Measurements from ENCODE around the gene CNN2. TPM values are rescaled to one million over a fixed set of nuclear protein-coding genes. Genes with fewer than 3 reads are reported as not detected.

Gene CNN2
- total and polyA plus RNA-seq, 9 of the 15 experiments (the other 6 are each of a cell fraction or from before 2014, with no cell fraction given), result 12.1 to 174 (median 52.7) TPM

DNA sequence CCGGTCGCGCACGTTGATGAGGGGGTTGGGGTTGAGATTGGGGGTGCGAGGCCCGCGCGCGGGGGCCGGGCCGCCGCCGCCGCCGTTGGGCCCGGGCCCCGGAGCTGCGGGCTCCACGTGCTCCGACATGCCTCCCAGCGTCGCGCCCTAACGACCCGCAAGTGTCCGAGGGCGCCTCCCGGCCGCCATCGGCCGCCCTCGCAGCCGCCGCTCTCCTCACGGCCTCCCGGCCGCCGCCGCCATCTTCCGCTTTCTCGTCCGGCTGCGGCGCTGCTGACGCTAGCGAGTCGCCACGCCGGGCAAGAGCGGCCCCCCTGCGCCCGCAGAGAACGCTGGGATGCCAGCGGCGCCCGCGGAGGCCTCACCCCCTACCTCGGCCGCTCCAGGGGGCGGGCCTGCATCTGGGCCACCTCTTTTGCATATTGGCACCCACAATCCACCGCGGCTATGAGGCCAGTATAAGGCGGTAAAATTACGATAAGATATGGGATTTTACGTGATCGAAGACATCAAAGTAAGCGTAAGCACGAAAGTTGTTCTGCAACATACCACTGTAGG, 5.5 kb upstream of the CNN2 start, which contains the start of gene TMEM259 (continued):
- TF ChIP-seq, protein P1, sequence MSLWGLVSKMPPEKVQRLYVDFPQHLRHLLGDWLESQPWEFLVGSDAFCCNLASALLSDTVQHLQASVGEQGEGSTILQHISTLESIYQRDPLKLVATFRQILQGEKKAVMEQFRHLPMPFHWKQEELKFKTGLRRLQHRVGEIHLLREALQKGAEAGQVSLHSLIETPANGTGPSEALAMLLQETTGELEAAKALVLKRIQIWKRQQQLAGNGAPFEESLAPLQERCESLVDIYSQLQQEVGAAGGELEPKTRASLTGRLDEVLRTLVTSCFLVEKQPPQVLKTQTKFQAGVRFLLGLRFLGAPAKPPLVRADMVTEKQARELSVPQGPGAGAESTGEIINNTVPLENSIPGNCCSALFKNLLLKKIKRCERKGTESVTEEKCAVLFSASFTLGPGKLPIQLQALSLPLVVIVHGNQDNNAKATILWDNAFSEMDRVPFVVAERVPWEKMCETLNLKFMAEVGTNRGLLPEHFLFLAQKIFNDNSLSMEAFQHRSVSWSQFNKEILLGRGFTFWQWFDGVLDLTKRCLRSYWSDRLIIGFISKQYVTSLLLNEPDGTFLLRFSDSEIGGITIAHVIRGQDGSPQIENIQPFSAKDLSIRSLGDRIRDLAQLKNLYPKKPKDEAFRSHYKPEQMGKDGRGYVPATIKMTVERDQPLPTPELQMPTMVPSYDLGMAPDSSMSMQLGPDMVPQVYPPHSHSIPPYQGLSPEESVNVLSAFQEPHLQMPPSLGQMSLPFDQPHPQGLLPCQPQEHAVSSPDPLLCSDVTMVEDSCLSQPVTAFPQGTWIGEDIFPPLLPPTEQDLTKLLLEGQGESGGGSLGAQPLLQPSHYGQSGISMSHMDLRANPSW (CRISPR knock-in tag; IDR thresholded peaks at IDR 0.05), result 0 out of 2 replicates have a peak, but pooled peaks have one; percentile 72
- TF ChIP-seq GTF2E2 (tag; IDR thresholded peaks at IDR 0.05) (no peak; the same call in 1 of the 2 replicates), ZNF707 (CRISPR knock-in tag; conservative IDR thresholded peaks at IDR 0.05) (no peak), RAD21 (CRISPR knock-in tag; conservative IDR thresholded peaks at IDR 0.05 in 1 of 2, IDR thresholded peaks at IDR 0.05 in 1 of 2) (no peak), RERE (CRISPR knock-in tag; IDR thresholded peaks at IDR 0.05; ENCODE audit: borderline replicate concordance) (no peak), HMG20A (CRISPR knock-in tag; conservative IDR thresholded peaks at IDR 0.05) (no peak), ATF1 (CRISPR knock-in tag; IDR thresholded peaks at IDR 0.05) (no peak), ATF1 (tag; IDR thresholded peaks at IDR 0.05) (no peak), KLF1 (tag; IDR thresholded peaks at IDR 0.05) (no peak), TAF1 (IDR thresholded peaks at IDR 0.05; ENCODE audit: control insufficient read depth, extremely low read depth, insufficient read depth, low read length, severe bottlenecking) (peak; percentile 98), RFX5 (IDR thresholded peaks at IDR 0.05; ENCODE audit: low read depth, low read length) (no peak), KDM1A (IDR thresholded peaks at IDR 0.05) (no peak), MECOM (CRISPR knock-in tag; IDR thresholded peaks at IDR 0.05) (no peak), KAT7 (CRISPR knock-in tag; IDR thresholded peaks at IDR 0.05; ENCODE audit: borderline replicate concordance) (0 out of 2 replicates have a peak, but pooled peaks have one; percentile 10), SMARCC2 (IDR thresholded peaks at IDR 0.05; ENCODE audit: low read depth) (no peak), ZZZ3 (IDR thresholded peaks at IDR 0.05) (no peak), ZKSCAN8 (CRISPR knock-in tag; IDR thresholded peaks at IDR 0.05) (no peak)
- TF ChIP-seq, protein P2, sequence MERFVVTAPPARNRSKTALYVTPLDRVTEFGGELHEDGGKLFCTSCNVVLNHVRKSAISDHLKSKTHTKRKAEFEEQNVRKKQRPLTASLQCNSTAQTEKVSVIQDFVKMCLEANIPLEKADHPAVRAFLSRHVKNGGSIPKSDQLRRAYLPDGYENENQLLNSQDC (CRISPR knock-in tag; IDR thresholded peaks at IDR 0.05), result no peak
- TF ChIP-seq, protein P3, sequence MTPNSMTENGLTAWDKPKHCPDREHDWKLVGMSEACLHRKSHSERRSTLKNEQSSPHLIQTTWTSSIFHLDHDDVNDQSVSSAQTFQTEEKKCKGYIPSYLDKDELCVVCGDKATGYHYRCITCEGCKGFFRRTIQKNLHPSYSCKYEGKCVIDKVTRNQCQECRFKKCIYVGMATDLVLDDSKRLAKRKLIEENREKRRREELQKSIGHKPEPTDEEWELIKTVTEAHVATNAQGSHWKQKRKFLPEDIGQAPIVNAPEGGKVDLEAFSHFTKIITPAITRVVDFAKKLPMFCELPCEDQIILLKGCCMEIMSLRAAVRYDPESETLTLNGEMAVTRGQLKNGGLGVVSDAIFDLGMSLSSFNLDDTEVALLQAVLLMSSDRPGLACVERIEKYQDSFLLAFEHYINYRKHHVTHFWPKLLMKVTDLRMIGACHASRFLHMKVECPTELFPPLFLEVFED (CRISPR knock-in tag; conservative IDR thresholded peaks at IDR 0.05), result no peak
